Skeletal muscle satellite cell (primary cell): ENCODE measurements around the gene SLC35A1. TPM values are rescaled to one million over a fixed set of nuclear protein-coding genes. Genes with fewer than 3 reads are reported as not detected.

Experiments used
- H3K27me3 ChIP-seq: 2 replicates; pipeline ENCODE4 v1.7.0; 2013; ENCODE audit warnings: low read length; ENCODE audit not compliant: control insufficient read depth, insufficient read depth
- H3K36me3 ChIP-seq: 2 replicates; pipeline ENCODE4 v1.7.0; 2013; ENCODE audit warnings: mild to moderate bottlenecking, control low read depth, low read length; ENCODE audit not compliant: insufficient read depth
- H3K4me1 ChIP-seq: 2 replicates; pipeline ENCODE4 v1.7.0; 2013; ENCODE audit warnings: low read length; ENCODE audit not compliant: control insufficient read depth, insufficient read depth
- H3K4me2 ChIP-seq: 2 replicates; pipeline ENCODE4 v1.7.0; 2013; ENCODE audit warnings: mild to moderate bottlenecking, low read length
- H3K4me3 ChIP-seq: 2 replicates; pipeline ENCODE4 v1.7.0; 2013; ENCODE audit warnings: low read length
- H3K9ac ChIP-seq: 2 replicates; pipeline ENCODE4 v1.7.0; 2013; ENCODE audit warnings: mild to moderate bottlenecking, low read depth, low read length, moderate library complexity
- H3K9me3 ChIP-seq: replicated peaks from 2 replicates; pipeline ENCODE4 v1.7.0; 2013; ENCODE audit warnings: mild to moderate bottlenecking, control low read depth, low read length
- small RNA-seq: library from RNA; depleted of rRNA; stranded (forward); fragments of <200 nt; gene quantifications from one replicate; pipeline ENCODE3, GENCODE V24; 2012

Gene SLC35A1

GRCh38 chr6:87558446-87558845 is 85.7 kb downstream of the SLC35A1 start:
- H3K9ac ChIP-seq, result no peak overlapping the region
- no peaks in the 10 kb centered on the region for H3K4me1 ChIP-seq
- no peaks in the 10 kb centered on the region for H3K9me3 ChIP-seq
- peaks cover 52% of the 10 kb centered on the region for H3K36me3 ChIP-seq
- H3K4me3 ChIP-seq, result no peak overlapping the region
- no peaks in the 10 kb centered on the region for H3K27me3 ChIP-seq
- no peak overlapping the region for H3K4me2 ChIP-seq

- H3K4me3 ChIP-seq, result no peak overlapping the region
- no peak overlapping the region for H3K4me2 ChIP-seq
- H3K36me3 ChIP-seq, result peaks cover 50% of the 10 kb centered on the region
- no peaks in the 10 kb centered on the region for H3K9me3 ChIP-seq
- no peaks in the 10 kb centered on the region for H3K4me1 ChIP-seq
- no peak overlapping the region for H3K9ac ChIP-seq
- no peaks in the 10 kb centered on the region for H3K27me3 ChIP-seq
Observed at GRCh38 chr6:87561017-87561416, 88.2 kb downstream of the SLC35A1 start.

Small RNA genes within 50 kb of the gene (small RNA-seq; reads per million reads assigned to genes)
- gene AL049697.2 (not detected), gene RNU6-444P (not detected)
